Measurements from ENCODE around the gene SASH1.

Gene SASH1

DNA sequence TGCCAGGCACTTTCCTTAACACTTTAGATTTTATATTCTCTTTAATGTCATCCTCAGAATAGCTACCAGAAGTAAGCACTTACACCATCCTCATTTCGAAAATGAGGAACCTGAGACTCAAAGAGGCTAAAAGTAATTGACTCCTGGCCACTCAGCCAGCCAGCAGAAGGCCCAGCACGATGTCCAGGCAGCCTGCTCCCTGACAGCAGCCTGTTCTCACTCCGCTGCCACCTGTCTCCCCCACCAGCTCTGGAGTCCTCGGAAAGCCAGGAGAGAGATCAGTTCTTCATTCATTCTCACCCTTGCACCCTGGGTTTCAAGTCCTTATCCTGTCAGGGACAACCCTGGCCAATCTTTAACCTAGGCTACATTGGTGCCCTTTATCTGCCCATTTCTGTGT is 174.0 kb downstream of the SASH1 start:
- Histone ChIP-seq H3K27me3 (ENCODE audit: control insufficient read depth, insufficient read depth, low read length, poor library complexity, severe bottlenecking) (no peaks in the 10 kb centered on the region), H3K4me3 (ENCODE audit: insufficient read depth, low read depth, low read length) (no peak overlapping the region), H3K36me3 (ENCODE audit: control insufficient read depth, insufficient read depth, low read length) (peaks cover 21% of the 10 kb centered on the region), H3K27ac (ENCODE audit: insufficient read depth, low read depth, low read length, poor library complexity, severe bottlenecking) (no peak overlapping the region), H3K9me3 (ENCODE audit: control insufficient read depth, low read length) (no peaks in the 10 kb centered on the region), H3K4me1 (ENCODE audit: control insufficient read depth, insufficient read depth, low read length) (peaks cover 8% of the 10 kb centered on the region)
- 90 to 92% methylated on average over 4 of the region's 4 CpGs for WGBS, 2 experiments

- H3K27me3 ChIP-seq (ENCODE audit: control insufficient read depth, insufficient read depth, low read length, poor library complexity, severe bottlenecking) = no peaks in the 10 kb centered on the region
- H3K36me3 ChIP-seq (ENCODE audit: control insufficient read depth, insufficient read depth, low read length) = peaks cover 21% of the 10 kb centered on the region
- no peak overlapping the region for H3K27ac ChIP-seq (ENCODE audit: insufficient read depth, low read depth, low read length, poor library complexity, severe bottlenecking)
- H3K9me3 ChIP-seq (ENCODE audit: control insufficient read depth, low read length) = no peaks in the 10 kb centered on the region
- peaks cover 8% of the 10 kb centered on the region for H3K4me1 ChIP-seq (ENCODE audit: control insufficient read depth, insufficient read depth, low read length)
- WGBS, 2 experiments = 96 to 97% methylated on average over 10 of the region's 10 CpGs
- H3K4me3 ChIP-seq (ENCODE audit: insufficient read depth, low read depth, low read length) = no peak overlapping the region
Observed at GRCh38 chr6:148517470-148517869, 174.8 kb downstream of the SASH1 start.

DNA sequence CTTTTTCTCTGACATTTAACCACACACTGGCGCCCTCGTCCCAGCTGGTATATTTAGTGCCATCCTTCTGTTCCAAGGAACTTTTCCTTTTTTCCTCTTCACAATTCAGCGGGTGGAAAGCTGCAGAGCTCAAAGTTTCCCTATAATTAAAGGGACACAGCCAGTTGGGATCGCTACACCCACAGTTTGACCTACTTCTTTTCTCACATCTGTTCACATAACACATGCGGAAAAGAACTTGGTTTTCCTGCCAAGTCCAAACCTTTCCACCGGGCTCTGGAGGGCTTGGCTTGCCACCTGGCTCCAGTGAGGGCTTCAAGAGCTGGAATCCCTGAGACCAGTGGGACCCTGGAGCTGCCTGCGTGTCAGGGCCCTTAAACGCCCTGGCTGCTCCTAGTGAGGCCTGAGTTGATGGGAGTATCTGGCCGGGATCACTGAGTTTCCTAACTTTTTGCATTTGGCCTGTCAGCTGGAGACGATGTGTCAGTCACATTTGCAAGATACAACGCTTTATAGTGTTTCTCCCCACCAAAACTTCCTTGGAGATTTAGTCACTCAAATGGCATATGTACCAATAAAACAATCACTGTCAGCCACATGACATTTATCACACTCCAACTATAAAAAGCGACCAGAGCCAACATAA is 176.0 kb downstream of the SASH1 start:
- H3K4me3 ChIP-seq (ENCODE audit: insufficient read depth, low read depth, low read length) = no peak overlapping the region
- peaks cover 27% of the 10 kb centered on the region for H3K36me3 ChIP-seq (ENCODE audit: control insufficient read depth, insufficient read depth, low read length)

GRCh38 chr6:148520109-148520841 is 177.6 kb downstream of the SASH1 start:
- Histone ChIP-seq H3K27me3 (ENCODE audit: control insufficient read depth, insufficient read depth, low read length, poor library complexity, severe bottlenecking) (no peaks in the 10 kb centered on the region), H3K27ac (ENCODE audit: insufficient read depth, low read depth, low read length, poor library complexity, severe bottlenecking) (no peak overlapping the region), H3K36me3 (ENCODE audit: control insufficient read depth, insufficient read depth, low read length) (peaks cover 29% of the 10 kb centered on the region), H3K4me1 (ENCODE audit: control insufficient read depth, insufficient read depth, low read length) (no peaks in the 10 kb centered on the region), H3K9me3 (ENCODE audit: control insufficient read depth, low read length) (no peaks in the 10 kb centered on the region), H3K4me3 (ENCODE audit: insufficient read depth, low read depth, low read length) (no peak overlapping the region)
- WGBS, 2 experiments = 94 to 95% methylated on average over 23 of the region's 23 CpGs

More for the DNA sequence above, 176.0 kb downstream of the SASH1 start:
- WGBS, 2 experiments = 93 to 96% methylated on average over 12 of the region's 12 CpGs
- Histone ChIP-seq H3K27ac (ENCODE audit: insufficient read depth, low read depth, low read length, poor library complexity, severe bottlenecking) (no peak overlapping the region), H3K9me3 (ENCODE audit: control insufficient read depth, low read length) (no peaks in the 10 kb centered on the region), H3K27me3 (ENCODE audit: control insufficient read depth, insufficient read depth, low read length, poor library complexity, severe bottlenecking) (no peaks in the 10 kb centered on the region), H3K4me1 (ENCODE audit: control insufficient read depth, insufficient read depth, low read length) (peaks cover 5% of the 10 kb centered on the region)

GRCh38 chr6:148521158-148521557 is 178.5 kb downstream of the SASH1 start:
- 49 to 55% methylated on average over 5 of the region's 5 CpGs for WGBS, 2 experiments
- no peak overlapping the region for H3K4me3 ChIP-seq (ENCODE audit: insufficient read depth, low read depth, low read length)

DNA sequence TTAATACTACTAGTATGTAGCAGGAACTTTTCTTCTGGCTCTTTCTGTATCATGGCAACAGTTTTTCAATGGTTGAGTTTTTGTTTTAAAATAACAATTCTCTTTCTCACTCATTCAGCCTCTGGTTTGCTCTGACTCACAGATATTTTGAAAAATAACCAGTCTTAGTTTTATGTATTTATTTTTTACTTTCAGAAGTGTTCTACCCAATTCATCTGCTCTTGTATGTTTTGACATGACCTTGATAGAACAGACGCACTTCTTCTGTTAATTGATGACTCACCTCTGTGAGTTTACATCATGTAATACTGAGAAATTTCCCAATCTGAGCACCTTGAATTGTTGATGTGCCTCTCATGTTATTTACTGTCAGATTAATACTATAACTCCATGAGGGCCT is 178.9 kb downstream of the SASH1 start:
- 84 to 100% methylated on average over 1 of the region's 1 CpG for WGBS, 2 experiments
- Histone ChIP-seq H3K36me3 (ENCODE audit: control insufficient read depth, insufficient read depth, low read length) (peaks cover 34% of the 10 kb centered on the region), H3K4me3 (ENCODE audit: insufficient read depth, low read depth, low read length) (no peak overlapping the region), H3K9me3 (ENCODE audit: control insufficient read depth, low read length) (no peaks in the 10 kb centered on the region), H3K27ac (ENCODE audit: insufficient read depth, low read depth, low read length, poor library complexity, severe bottlenecking) (no peak overlapping the region), H3K27me3 (ENCODE audit: control insufficient read depth, insufficient read depth, low read length, poor library complexity, severe bottlenecking) (no peaks in the 10 kb centered on the region), H3K4me1 (ENCODE audit: control insufficient read depth, insufficient read depth, low read length) (no peaks in the 10 kb centered on the region)

More at GRCh38 chr6:148521158-148521557, 178.5 kb downstream of the SASH1 start:
- H3K36me3 ChIP-seq (ENCODE audit: control insufficient read depth, insufficient read depth, low read length) = peaks cover 34% of the 10 kb centered on the region
- no peaks in the 10 kb centered on the region for H3K27me3 ChIP-seq (ENCODE audit: control insufficient read depth, insufficient read depth, low read length, poor library complexity, severe bottlenecking)
- no peak overlapping the region for H3K27ac ChIP-seq (ENCODE audit: insufficient read depth, low read depth, low read length, poor library complexity, severe bottlenecking)
- H3K9me3 ChIP-seq (ENCODE audit: control insufficient read depth, low read length) = no peaks in the 10 kb centered on the region
- no peaks in the 10 kb centered on the region for H3K4me1 ChIP-seq (ENCODE audit: control insufficient read depth, insufficient read depth, low read length)

GRCh38 chr6:148523048-148523447 is 180.4 kb downstream of the SASH1 start:
- H3K4me1 ChIP-seq (ENCODE audit: control insufficient read depth, insufficient read depth, low read length) = no peaks in the 10 kb centered on the region
- peaks cover 32% of the 10 kb centered on the region for H3K36me3 ChIP-seq (ENCODE audit: control insufficient read depth, insufficient read depth, low read length)
- H3K27me3 ChIP-seq (ENCODE audit: control insufficient read depth, insufficient read depth, low read length, poor library complexity, severe bottlenecking) = no peaks in the 10 kb centered on the region
- no peaks in the 10 kb centered on the region for H3K9me3 ChIP-seq (ENCODE audit: control insufficient read depth, low read length)
- H3K4me3 ChIP-seq (ENCODE audit: insufficient read depth, low read depth, low read length) = no peak overlapping the region
- WGBS, 2 experiments = 93 to 94% methylated on average over 2 of the region's 2 CpGs
- no peak overlapping the region for H3K27ac ChIP-seq (ENCODE audit: insufficient read depth, low read depth, low read length, poor library complexity, severe bottlenecking)

DNA sequence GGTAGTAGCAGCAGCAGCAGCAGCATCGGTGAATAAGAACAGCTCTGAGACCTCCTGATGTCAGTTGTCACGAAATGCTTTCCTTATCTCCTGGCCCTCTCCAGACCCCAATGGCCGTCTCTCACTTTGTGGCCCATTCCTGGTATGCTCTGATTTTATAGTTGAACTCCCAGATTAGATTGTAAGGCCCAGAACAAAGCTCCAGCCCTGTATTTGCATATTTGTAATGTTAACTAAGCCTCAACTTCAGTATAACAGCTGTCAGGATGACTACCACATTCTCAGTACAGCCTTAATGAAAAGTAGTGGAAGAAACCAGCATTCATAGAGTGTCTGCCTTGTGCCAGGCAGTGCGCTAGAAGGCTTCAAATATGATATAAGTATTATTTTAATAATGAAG is 180.9 kb downstream of the SASH1 start:
- H3K4me1 ChIP-seq (ENCODE audit: control insufficient read depth, insufficient read depth, low read length) = no peaks in the 10 kb centered on the region
- no peaks in the 10 kb centered on the region for H3K27me3 ChIP-seq (ENCODE audit: control insufficient read depth, insufficient read depth, low read length, poor library complexity, severe bottlenecking)
- no peaks in the 10 kb centered on the region for H3K9me3 ChIP-seq (ENCODE audit: control insufficient read depth, low read length)
- no peak overlapping the region for H3K4me3 ChIP-seq (ENCODE audit: insufficient read depth, low read depth, low read length)
- WGBS, 2 experiments = 81 to 82% methylated on average over 4 of the region's 4 CpGs
- H3K27ac ChIP-seq (ENCODE audit: insufficient read depth, low read depth, low read length, poor library complexity, severe bottlenecking) = no peak overlapping the region
- peaks cover 36% of the 10 kb centered on the region for H3K36me3 ChIP-seq (ENCODE audit: control insufficient read depth, insufficient read depth, low read length)

DNA sequence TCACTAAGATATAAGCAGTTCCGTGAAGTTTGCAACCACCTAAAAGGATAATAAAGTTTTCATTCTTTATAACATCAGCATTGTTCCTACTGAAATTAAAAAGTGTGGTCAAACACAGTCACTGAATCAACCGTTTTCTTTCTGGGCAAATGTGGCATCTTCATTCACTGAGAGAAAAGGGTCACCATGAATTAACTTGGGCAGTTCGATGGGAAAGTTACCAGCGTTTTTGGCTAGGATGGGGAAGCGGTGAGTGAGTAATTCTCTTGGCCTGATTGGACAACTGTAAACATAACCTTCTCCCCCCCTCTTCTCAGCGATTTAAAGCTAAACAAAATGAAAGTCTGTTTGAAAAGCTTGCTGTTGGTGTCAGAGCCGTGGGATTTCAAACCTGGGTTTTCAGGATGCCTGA is 181.8 kb downstream of the SASH1 start:
- no peaks in the 10 kb centered on the region for H3K4me1 ChIP-seq (ENCODE audit: control insufficient read depth, insufficient read depth, low read length)
- H3K4me3 ChIP-seq (ENCODE audit: insufficient read depth, low read depth, low read length) = no peak overlapping the region
- 85 to 88% methylated on average over 7 of the region's 7 CpGs for WGBS, 2 experiments
- H3K9me3 ChIP-seq (ENCODE audit: control insufficient read depth, low read length) = no peaks in the 10 kb centered on the region
- peaks cover 38% of the 10 kb centered on the region for H3K36me3 ChIP-seq (ENCODE audit: control insufficient read depth, insufficient read depth, low read length)
- peak overlapping the region; percentile 8 for H3K27ac ChIP-seq (ENCODE audit: insufficient read depth, low read depth, low read length, poor library complexity, severe bottlenecking)
- no peaks in the 10 kb centered on the region for H3K27me3 ChIP-seq (ENCODE audit: control insufficient read depth, insufficient read depth, low read length, poor library complexity, severe bottlenecking)

DNA sequence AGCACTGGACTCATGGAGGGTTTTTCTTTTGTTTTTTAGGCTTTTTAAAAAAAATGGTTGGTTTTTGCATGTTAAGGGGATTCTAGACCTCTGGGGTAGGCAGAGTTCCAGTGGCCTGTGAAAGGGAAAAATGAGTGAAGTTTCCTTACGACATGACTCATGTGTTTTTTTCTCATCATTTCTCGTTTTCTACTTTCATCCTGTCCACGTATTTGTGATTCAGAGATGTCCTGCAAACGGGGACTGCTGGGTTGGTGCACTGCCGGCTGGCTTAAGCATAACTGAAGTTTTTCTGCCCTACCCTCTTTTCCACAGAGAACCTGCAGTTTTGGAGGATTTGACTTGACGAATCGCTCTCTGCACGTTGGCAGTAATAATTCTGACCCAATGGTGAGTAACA is 182.3 kb downstream of the SASH1 start:
- Histone ChIP-seq H3K9me3 (ENCODE audit: control insufficient read depth, low read length) (no peaks in the 10 kb centered on the region), H3K4me1 (ENCODE audit: control insufficient read depth, insufficient read depth, low read length) (no peaks in the 10 kb centered on the region), H3K27ac (ENCODE audit: insufficient read depth, low read depth, low read length, poor library complexity, severe bottlenecking) (peak overlapping the region; percentile 8), H3K27me3 (ENCODE audit: control insufficient read depth, insufficient read depth, low read length, poor library complexity, severe bottlenecking) (no peaks in the 10 kb centered on the region), H3K4me3 (ENCODE audit: insufficient read depth, low read depth, low read length) (no peak overlapping the region), H3K36me3 (ENCODE audit: control insufficient read depth, insufficient read depth, low read length) (peaks cover 33% of the 10 kb centered on the region)
- 95 to 96% methylated on average over 8 of the region's 8 CpGs for WGBS, 2 experiments

All from ectodermal cell (in vitro differentiated cells).